B cell (primary cell): ENCODE results near the gene MGMT. TPM values are rescaled to one million over a fixed set of nuclear protein-coding genes. Genes with fewer than 3 reads are reported as not detected.

ENCODE experiments used
- ATAC-seq: fragments of 200-7000 bp; cut with Tn5 transposase; one replicate; pipeline ENCODE4 v1.10.0; 2021; ENCODE audit warnings: low read depth, mild to moderate bottlenecking, moderate number of reproducible peaks, moderate library complexity
- CTCF ChIA-PET: fragments of 350-600 bp; sonication (Branson Sonifier 250); formaldehyde crosslinking; loops from one replicate; lab custom pipeline; 2021; ENCODE audit warnings: antibody characterized with exemption, inconsistent platforms; lab: Charles Lee
- POLR2A ChIA-PET: fragments of 350-600 bp; sonication (Branson Sonifier 250); formaldehyde crosslinking; loops from one replicate; lab custom pipeline; 2021; ENCODE audit warnings: antibody characterized with exemption; lab: Charles Lee
- DNase-seq: peaks from one replicate; pipeline ENCODE4 v3.0.0; 2013
- H2AFZ ChIP-seq: 2 replicates; pipeline ENCODE4 v1.6.1; 2012; ENCODE audit warnings: mild to moderate bottlenecking, low read depth, low read length; ENCODE audit not compliant: insufficient read depth, poor library complexity, severe bottlenecking
- H3K27ac ChIP-seq, 2 donors: 1 replicate in 1 of 2; 2 replicates in 1 of 2; pipeline ENCODE4 v1.5.1; 2012 to 2013; ENCODE audit warnings: low read length in 2 of 2, mild to moderate bottlenecking in 2 of 2, moderate library complexity in 1 of 2
- H3K27me3 ChIP-seq, 4 experiments: fragments of 200-600 bp in 1 of 4; sonication (generic) in 1 of 4; replicated peaks in 1 of 4; 1 replicate in 2 of 4; 2 replicates in 2 of 4; pipeline versions ENCODE4 v1.6.1 to v1.7.0; 2013 to 2016; ENCODE audit warnings: low read length in 3 of 4, mild to moderate bottlenecking in 2 of 4, mixed read lengths in 1 of 4, moderate library complexity in 1 of 4; ENCODE audit not compliant: insufficient read depth in 4 of 4, control insufficient read depth in 3 of 4; ENCODE audit errors: control extremely low read depth in 1 of 4
- H3K36me3 ChIP-seq, 2 experiments: replicated peaks in 1 of 2; 1 replicate in 1 of 2; 2 replicates in 1 of 2; pipeline versions ENCODE4 v1.6.1 to v1.7.1; 2013; ENCODE audit warnings: low read length in 1 of 2; ENCODE audit not compliant: insufficient read depth in 2 of 2, control insufficient read depth in 1 of 2; ENCODE audit errors: control extremely low read depth in 1 of 2, extremely low read depth in 1 of 2
- H3K4me1 ChIP-seq, 2 donors: fragments of 200-600 bp in 1 of 2; sonication (generic) in 1 of 2; 1 replicate in 1 of 2; 2 replicates in 1 of 2; pipeline versions ENCODE4 v1.5.1 to v1.6.1; 2013 to 2017; ENCODE audit warnings: low read length in 2 of 2; ENCODE audit not compliant: control insufficient read depth in 2 of 2, insufficient read depth in 2 of 2
- H3K4me2 ChIP-seq: replicated peaks from 2 replicates; pipeline ENCODE3; 2012; ENCODE audit warnings: mild to moderate bottlenecking, low read depth, low read length; ENCODE audit not compliant: poor library complexity, severe bottlenecking
- H3K4me3 ChIP-seq, 5 experiments: fragments of 200-600 bp in 1 of 5; sonication (generic) in 1 of 5; 1 replicate in 3 of 5; 2 replicates in 2 of 5; pipeline versions ENCODE4 v1.5.1 to v1.7.0; 2011 to 2016; ENCODE audit warnings: low read length in 4 of 5, mild to moderate bottlenecking in 4 of 5, low read depth in 2 of 5, control low read depth in 1 of 5, moderate library complexity in 1 of 5; ENCODE audit not compliant: insufficient read depth in 1 of 5; ENCODE audit errors: control extremely low read depth in 1 of 5, extremely low read depth in 1 of 5
- H3K79me2 ChIP-seq: fragments of 200-600 bp; sonication (generic); one replicate; pipeline ENCODE4 v1.6.0; 2016; ENCODE audit warnings: low read length; ENCODE audit not compliant: control insufficient read depth, insufficient read depth
- H3K9ac ChIP-seq: fragments of 200-600 bp; sonication (generic); 2 replicates; pipeline ENCODE4 v1.6.1; 2017; ENCODE audit warnings: mild to moderate bottlenecking, low read length, moderate library complexity
- H3K9me3 ChIP-seq, 3 donors: one replicate each; pipeline versions ENCODE4 v1.6.1 to v1.7.1; 2013; ENCODE audit warnings: low read length in 2 of 3; ENCODE audit not compliant: control insufficient read depth in 2 of 3, insufficient read depth in 1 of 3; ENCODE audit errors: control extremely low read depth in 1 of 3
- H4K20me1 ChIP-seq: 2 replicates; pipeline ENCODE4 v1.6.0; 2012; ENCODE audit warnings: mild to moderate bottlenecking, low read length; ENCODE audit not compliant: insufficient read depth, control insufficient read depth, poor library complexity, severe bottlenecking
- H3K27ac Mint-ChIP-seq: one replicate; pipeline ENCODE4 v1.8.0; 2021; ENCODE audit warnings: mixed read lengths
- H3K27me3 Mint-ChIP-seq: one replicate; pipeline ENCODE4 v1.8.0; 2021; ENCODE audit warnings: mixed read lengths
- H3K4me1 Mint-ChIP-seq: one replicate; pipeline ENCODE4 v1.8.0; 2021; ENCODE audit warnings: mixed read lengths
- H3K4me3 Mint-ChIP-seq: one replicate; pipeline ENCODE4 v1.8.0; 2021; ENCODE audit warnings: mixed read lengths
- H3K9me3 Mint-ChIP-seq: one replicate; pipeline ENCODE4 v1.8.0; 2022; ENCODE audit warnings: mixed read lengths; ENCODE audit not compliant: insufficient read depth
- EZH2 ChIP-seq: IDR thresholded peaks from 2 replicates; pipeline ENCODE4 v1.6.1; 2012; ENCODE audit warnings: borderline replicate concordance, low read depth, mild to moderate bottlenecking, moderate library complexity, low read length; ENCODE audit not compliant: insufficient read depth, poor library complexity, severe bottlenecking
- WGBS: methylation state at CpG from one replicate; pipeline ENCODE4 v1.1.5; 2013; ENCODE audit warnings: missing lambda C conversion rate; ENCODE audit not compliant: insufficient coverage; 5-methylcytosine and 5-hydroxymethylcytosine counted together
- intact Hi-C: fragments of 100-400 bp; cut with micrococcal nuclease; formaldehyde crosslinking; loops from one replicate; pipeline ENCODE4 v1.10.0; 2022
- polyA plus RNA-seq: library from polyadenylated mRNA; depleted of rRNA; stranded (reverse); fragments of >200 nt; gene quantifications from 2 replicates; pipeline ENCODE4 v1.2.3, GENCODE V29; 2012
- total RNA-seq, 2 donors: library from RNA; stranded (reverse); fragments of 120-200 nt in 1 of 2; gene quantifications; 1 replicate in 1 of 2; 2 replicates in 1 of 2; pipeline versions ENCODE4 v1.2.3 to v1.2.4, GENCODE V29; 2013 to 2022
- TF ChIP-seq, protein P1 (sequence below): fragments of 200-600 bp; IDR thresholded peaks from one replicate; pipeline ENCODE4 v1.8.0; 2022; ENCODE audit warnings: antibody characterized with exemption, mild to moderate bottlenecking

MGMT gene
- total and polyA plus RNA-seq, 2 donors (not counting 1 experiment from before 2014, with no cell fraction given), result 16.6 to 87.7 TPM

DNA sequence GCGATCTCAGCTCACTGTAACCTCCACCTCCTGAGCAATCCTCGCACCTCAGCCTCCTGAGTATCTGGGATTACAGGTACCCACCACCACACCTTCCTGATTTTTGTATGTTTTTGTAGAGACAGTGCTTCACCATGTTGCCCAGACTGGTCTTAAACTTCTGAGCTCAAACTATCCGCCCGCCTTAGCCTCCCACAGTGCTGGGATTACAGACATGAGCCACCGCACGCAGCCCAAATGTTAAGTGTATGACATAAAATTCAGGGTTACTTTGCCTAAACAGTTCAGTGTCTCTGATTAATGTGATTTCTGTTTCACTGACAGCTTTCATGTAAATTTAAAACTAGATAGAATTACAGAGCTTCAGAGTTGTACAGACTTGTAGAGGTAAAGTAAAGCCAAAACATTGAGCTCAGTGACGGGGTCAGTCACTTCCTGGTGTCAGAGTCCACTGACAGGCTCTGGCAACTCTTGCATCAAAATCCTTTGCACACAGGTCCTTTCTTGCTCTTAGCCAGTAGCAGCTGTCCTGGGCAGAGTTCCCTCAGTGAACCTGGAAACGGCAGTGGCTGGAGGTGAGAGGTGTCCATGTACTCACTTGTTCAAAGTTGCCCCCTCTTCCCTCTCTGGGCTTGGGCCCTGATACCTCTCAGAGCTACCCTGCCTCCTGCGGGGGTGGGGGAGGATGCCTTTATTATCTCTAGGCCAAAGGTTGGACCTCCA lies 33.7 kb downstream of the MGMT start:
- no peaks in the 10 kb centered on the region for H3K27me3 ChIP-seq
- Mint-ChIP-seq H3K27ac (no peak overlapping the region), H3K4me1 (peaks cover 35% of the 10 kb centered on the region), H3K9me3 (peaks cover 2% of the 10 kb centered on the region), H3K4me3 (no peak overlapping the region), H3K27me3 (no peaks in the 10 kb centered on the region)
- ChIA-PET POLR2A (no interaction called here), CTCF (interaction anchor here (1.1 kb wide), 1 partner anchor 11 kb away, joined by 5 read pairs; no protein-coding TSS in a partner anchor)
- no peak overlapping the region for H3K9ac ChIP-seq
- TF ChIP-seq EZH2, result no peak
- TF ChIP-seq, protein P1, sequence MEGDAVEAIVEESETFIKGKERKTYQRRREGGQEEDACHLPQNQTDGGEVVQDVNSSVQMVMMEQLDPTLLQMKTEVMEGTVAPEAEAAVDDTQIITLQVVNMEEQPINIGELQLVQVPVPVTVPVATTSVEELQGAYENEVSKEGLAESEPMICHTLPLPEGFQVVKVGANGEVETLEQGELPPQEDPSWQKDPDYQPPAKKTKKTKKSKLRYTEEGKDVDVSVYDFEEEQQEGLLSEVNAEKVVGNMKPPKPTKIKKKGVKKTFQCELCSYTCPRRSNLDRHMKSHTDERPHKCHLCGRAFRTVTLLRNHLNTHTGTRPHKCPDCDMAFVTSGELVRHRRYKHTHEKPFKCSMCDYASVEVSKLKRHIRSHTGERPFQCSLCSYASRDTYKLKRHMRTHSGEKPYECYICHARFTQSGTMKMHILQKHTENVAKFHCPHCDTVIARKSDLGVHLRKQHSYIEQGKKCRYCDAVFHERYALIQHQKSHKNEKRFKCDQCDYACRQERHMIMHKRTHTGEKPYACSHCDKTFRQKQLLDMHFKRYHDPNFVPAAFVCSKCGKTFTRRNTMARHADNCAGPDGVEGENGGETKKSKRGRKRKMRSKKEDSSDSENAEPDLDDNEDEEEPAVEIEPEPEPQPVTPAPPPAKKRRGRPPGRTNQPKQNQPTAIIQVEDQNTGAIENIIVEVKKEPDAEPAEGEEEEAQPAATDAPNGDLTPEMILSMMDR, result no peak
- ATAC-seq (no peak), DNase-seq (no peak)
- no peak overlapping the region for H3K4me3 ChIP-seq
- intact Hi-C loops, result no loop called here
- H3K4me2 ChIP-seq, result no peak overlapping the region
- H3K4me1 ChIP-seq, result peaks cover 10 to 12% of the 10 kb centered on the region in 2 donors
- WGBS, result 100% methylated on average over 5 of the region's 9 CpGs
- peaks cover 35% of the 10 kb centered on the region for H4K20me1 ChIP-seq
- H2AFZ ChIP-seq, result no peak overlapping the region
- H3K27ac ChIP-seq, result no peak overlapping the region
- H3K9me3 ChIP-seq, result peaks cover 0 to 16% (median 1%) of the 10 kb centered on the region in 3 donors
- peaks cover 66% of the 10 kb centered on the region for H3K79me2 ChIP-seq
- peaks cover 0 to 8% of the 10 kb centered on the region in 2 experiments for H3K36me3 ChIP-seq
